Panc1 (cell line): ENCODE measurements around the gene SLC26A3. TPM values are rescaled to one million over a fixed set of nuclear protein-coding genes. Genes with fewer than 3 reads are reported as not detected.

ENCODE experiments used
- ATAC-seq: fragments of 200-7000 bp; cut with Tn5 transposase; 2 replicates; pipeline ENCODE4 v1.9.1; 2020; ENCODE audit warnings: mild to moderate bottlenecking, moderate library complexity
- BruUV-seq: library from RNA; stranded (reverse); fragments of 400-500 nt; replicated peaks from 2 replicates; lab custom pipeline; 2021; lab: Mats Ljungman, UMichigan
- CTCF ChIA-PET: fragments of 300-600 bp; sonication (Branson Sonifier 250); formaldehyde crosslinking; loops from one replicate; lab custom pipeline; 2022; ENCODE audit warnings: antibody characterized with exemption; lab: Charles Lee
- POLR2A ChIA-PET: fragments of 300-600 bp; sonication (Branson Sonifier 250); formaldehyde crosslinking; loops from one replicate; lab custom pipeline; 2022; ENCODE audit warnings: antibody characterized with exemption; lab: Charles Lee
- DNase-seq: peaks from one replicate; pipeline ENCODE4 v3.0.0-alpha.2; 2010; ENCODE audit warnings: low read depth, low spot score
- H3K27ac ChIP-seq: 2 replicates; pipeline ENCODE4 v1.5.1; 2011; ENCODE audit warnings: mild to moderate bottlenecking, low read length, inconsistent platforms
- H3K27me3 ChIP-seq: fragments of 200-500 bp; sonication (Bioruptor generic); 2 replicates; pipeline ENCODE4 v1.6.0; 2014; ENCODE audit warnings: low read length, inconsistent platforms; ENCODE audit not compliant: control insufficient read depth, insufficient read depth
- H3K36me3 ChIP-seq: fragments of 200-500 bp; sonication (Bioruptor generic); 2 replicates; pipeline ENCODE4 v1.5.1; 2014; ENCODE audit warnings: inconsistent platforms, mild to moderate bottlenecking, low read length, moderate library complexity; ENCODE audit not compliant: control insufficient read depth, insufficient read depth
- H3K4me1 ChIP-seq: 2 replicates; pipeline ENCODE4 v1.5.1; 2011; ENCODE audit warnings: inconsistent platforms, mild to moderate bottlenecking, low read length, moderate library complexity; ENCODE audit not compliant: control insufficient read depth, insufficient read depth
- H3K4me3 ChIP-seq, 2 experiments: 2 replicates each; pipeline ENCODE4 v1.5.1; 2011 to 2012; ENCODE audit warnings: low read depth in 2 of 2, low read length in 2 of 2, mild to moderate bottlenecking in 2 of 2, inconsistent platforms in 1 of 2, moderate library complexity in 1 of 2
- H3K9me3 ChIP-seq: fragments of 200-500 bp; sonication (Bioruptor generic); 2 replicates; pipeline ENCODE4 v1.5.1; 2014; ENCODE audit warnings: low read depth, mild to moderate bottlenecking, inconsistent platforms, low read length, moderate library complexity; ENCODE audit not compliant: control insufficient read depth, insufficient read depth
- POLR2AphosphoS5 ChIP-seq: IDR thresholded peaks from 2 replicates; pipeline ENCODE4 v1.6.1; 2012; ENCODE audit warnings: mild to moderate bottlenecking, low read depth, low read length, moderate library complexity
- SIN3A ChIP-seq: IDR thresholded peaks from 2 replicates; pipeline ENCODE4 v1.6.1; 2012; ENCODE audit warnings: low read depth, mild to moderate bottlenecking, low read length, moderate library complexity, borderline replicate concordance; ENCODE audit not compliant: insufficient read depth
- TCF7L2 ChIP-seq: IDR thresholded peaks from 2 replicates; pipeline ENCODE4 v1.6.1; 2011; ENCODE audit warnings: mild to moderate bottlenecking, low read depth, low read length, inconsistent platforms
- in situ Hi-C: cut with HindIII; loops from 2 replicates; pipeline ENCODE4 v1.10.0; 2016; ENCODE audit warnings: low sequenced_read_pairs, low pct_unique_long_range_greater_than_20kb
- intact Hi-C: fragments of 100-400 bp; cut with micrococcal nuclease; formaldehyde crosslinking; loops from one replicate; pipeline ENCODE4 v1.10.0; 2022; ENCODE audit not compliant: unreplicated experiment
- total RNA-seq: library from RNA; stranded (reverse); gene quantifications from one replicate; pipeline ENCODE4 v1.2.1, GENCODE V29; 2021; ENCODE audit not compliant: unreplicated experiment
- TF ChIP-seq, protein P1 (sequence below): fragments of 450-650 bp; IDR thresholded peaks from 2 replicates; pipeline ENCODE4 v1.5.1; 2017; ENCODE audit warnings: mild to moderate bottlenecking
- TF ChIP-seq, protein P2 (sequence below), 2 experiments: IDR thresholded peaks; 2 replicates each; pipeline ENCODE4 v1.6.1; 2011 to 2012; ENCODE audit warnings: low read depth in 2 of 2, control low read depth in 1 of 2, low read length in 1 of 2, mild to moderate bottlenecking in 1 of 2, moderate library complexity in 1 of 2; ENCODE audit not compliant: insufficient read depth in 1 of 2

SLC26A3 gene
- total RNA-seq, 1 experiment from 2014 or later: 0.36 TPM

DNA sequence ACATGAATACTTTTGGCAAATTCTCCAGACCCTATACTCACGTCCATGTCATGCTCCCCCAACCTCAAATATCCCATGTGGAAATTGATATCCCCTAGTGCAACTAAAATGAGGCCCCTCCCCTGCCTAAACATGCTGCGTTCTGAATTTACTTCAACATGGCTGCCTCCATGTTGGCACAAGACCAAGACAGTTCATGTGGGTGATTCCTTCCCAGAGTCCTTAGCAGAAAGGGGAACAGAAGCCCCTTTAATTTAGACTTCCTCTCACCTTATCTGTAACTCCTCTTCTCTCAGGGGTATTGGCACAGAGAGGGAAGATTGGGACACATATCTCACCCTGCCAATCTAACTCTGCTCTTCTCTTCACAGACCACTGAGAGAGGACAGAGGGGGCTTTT is 24.5 kb upstream of the SLC26A3 start:
- POLR2A ChIA-PET: no interaction called here

DNA sequence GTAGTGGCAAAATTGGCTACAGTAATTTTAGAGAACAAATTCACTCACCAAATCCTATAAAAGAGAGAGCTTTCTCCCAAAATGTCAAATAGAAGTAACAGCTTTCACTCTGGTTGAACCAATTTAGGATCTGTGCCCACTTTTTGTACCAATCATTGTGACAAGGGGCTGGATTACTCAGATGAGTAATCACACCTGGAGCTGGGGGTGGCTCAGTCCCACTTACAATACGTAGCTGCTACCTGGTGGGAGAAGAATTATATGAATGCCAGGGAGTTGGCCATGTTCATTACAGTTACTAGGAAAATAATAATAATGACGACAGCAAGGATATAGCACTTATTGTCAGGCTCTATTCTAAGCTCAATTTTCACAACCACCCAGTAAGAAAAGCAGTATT is 23.4 kb upstream of the SLC26A3 start:
- no peaks in the 10 kb centered on the region for H3K4me1 ChIP-seq
- POLR2A ChIA-PET: no interaction called here
- H3K9me3 ChIP-seq: no peaks in the 10 kb centered on the region
- TF ChIP-seq SIN3A (no peak), POLR2AphosphoS5 (no peak), TCF7L2 (no peak)
- TF ChIP-seq, protein P1, sequence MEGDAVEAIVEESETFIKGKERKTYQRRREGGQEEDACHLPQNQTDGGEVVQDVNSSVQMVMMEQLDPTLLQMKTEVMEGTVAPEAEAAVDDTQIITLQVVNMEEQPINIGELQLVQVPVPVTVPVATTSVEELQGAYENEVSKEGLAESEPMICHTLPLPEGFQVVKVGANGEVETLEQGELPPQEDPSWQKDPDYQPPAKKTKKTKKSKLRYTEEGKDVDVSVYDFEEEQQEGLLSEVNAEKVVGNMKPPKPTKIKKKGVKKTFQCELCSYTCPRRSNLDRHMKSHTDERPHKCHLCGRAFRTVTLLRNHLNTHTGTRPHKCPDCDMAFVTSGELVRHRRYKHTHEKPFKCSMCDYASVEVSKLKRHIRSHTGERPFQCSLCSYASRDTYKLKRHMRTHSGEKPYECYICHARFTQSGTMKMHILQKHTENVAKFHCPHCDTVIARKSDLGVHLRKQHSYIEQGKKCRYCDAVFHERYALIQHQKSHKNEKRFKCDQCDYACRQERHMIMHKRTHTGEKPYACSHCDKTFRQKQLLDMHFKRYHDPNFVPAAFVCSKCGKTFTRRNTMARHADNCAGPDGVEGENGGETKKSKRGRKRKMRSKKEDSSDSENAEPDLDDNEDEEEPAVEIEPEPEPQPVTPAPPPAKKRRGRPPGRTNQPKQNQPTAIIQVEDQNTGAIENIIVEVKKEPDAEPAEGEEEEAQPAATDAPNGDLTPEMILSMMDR: no peak
- TF ChIP-seq, protein P2, sequence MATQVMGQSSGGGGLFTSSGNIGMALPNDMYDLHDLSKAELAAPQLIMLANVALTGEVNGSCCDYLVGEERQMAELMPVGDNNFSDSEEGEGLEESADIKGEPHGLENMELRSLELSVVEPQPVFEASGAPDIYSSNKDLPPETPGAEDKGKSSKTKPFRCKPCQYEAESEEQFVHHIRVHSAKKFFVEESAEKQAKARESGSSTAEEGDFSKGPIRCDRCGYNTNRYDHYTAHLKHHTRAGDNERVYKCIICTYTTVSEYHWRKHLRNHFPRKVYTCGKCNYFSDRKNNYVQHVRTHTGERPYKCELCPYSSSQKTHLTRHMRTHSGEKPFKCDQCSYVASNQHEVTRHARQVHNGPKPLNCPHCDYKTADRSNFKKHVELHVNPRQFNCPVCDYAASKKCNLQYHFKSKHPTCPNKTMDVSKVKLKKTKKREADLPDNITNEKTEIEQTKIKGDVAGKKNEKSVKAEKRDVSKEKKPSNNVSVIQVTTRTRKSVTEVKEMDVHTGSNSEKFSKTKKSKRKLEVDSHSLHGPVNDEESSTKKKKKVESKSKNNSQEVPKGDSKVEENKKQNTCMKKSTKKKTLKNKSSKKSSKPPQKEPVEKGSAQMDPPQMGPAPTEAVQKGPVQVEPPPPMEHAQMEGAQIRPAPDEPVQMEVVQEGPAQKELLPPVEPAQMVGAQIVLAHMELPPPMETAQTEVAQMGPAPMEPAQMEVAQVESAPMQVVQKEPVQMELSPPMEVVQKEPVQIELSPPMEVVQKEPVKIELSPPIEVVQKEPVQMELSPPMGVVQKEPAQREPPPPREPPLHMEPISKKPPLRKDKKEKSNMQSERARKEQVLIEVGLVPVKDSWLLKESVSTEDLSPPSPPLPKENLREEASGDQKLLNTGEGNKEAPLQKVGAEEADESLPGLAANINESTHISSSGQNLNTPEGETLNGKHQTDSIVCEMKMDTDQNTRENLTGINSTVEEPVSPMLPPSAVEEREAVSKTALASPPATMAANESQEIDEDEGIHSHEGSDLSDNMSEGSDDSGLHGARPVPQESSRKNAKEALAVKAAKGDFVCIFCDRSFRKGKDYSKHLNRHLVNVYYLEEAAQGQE (IDR thresholded peaks at IDR 0.05; ENCODE audit: insufficient read depth in 1 of 2, low read depth in 2 of 2, low read length in 1 of 2): no peak
- CTCF ChIA-PET: no interaction called here
- in situ Hi-C loops (no loop called here), intact Hi-C loops (no loop called here)
- no peaks in the 10 kb centered on the region for H3K27me3 ChIP-seq
- DNase-seq: no peak
- H3K36me3 ChIP-seq: no peaks in the 10 kb centered on the region
- no peak overlapping the region for H3K27ac ChIP-seq
- no TSS peak for BruUV-seq
- H3K4me3 ChIP-seq: no peak overlapping the region
- ATAC-seq: no peak

More for the DNA sequence above, 24.5 kb upstream of the SLC26A3 start:
- in situ Hi-C loops: no loop called here
- TF ChIP-seq, protein P2 (IDR thresholded peaks at IDR 0.05; ENCODE audit: insufficient read depth in 1 of 2, low read depth in 2 of 2, low read length in 1 of 2): no peak
- TF ChIP-seq, protein P1: no peak
- TF ChIP-seq SIN3A (no peak), TCF7L2 (no peak), POLR2AphosphoS5 (no peak)
- CTCF ChIA-PET: no interaction called here
- Histone ChIP-seq H3K4me1 (no peaks in the 10 kb centered on the region), H3K9me3 (no peaks in the 10 kb centered on the region), H3K4me3 (no peak overlapping the region), H3K36me3 (no peaks in the 10 kb centered on the region), H3K27me3 (no peaks in the 10 kb centered on the region), H3K27ac (no peak overlapping the region)
- BruUV-seq: no TSS peak
- intact Hi-C loops: no loop called here
- ATAC-seq: no peak
- DNase-seq: no peak
